ENCODE results near the gene FKBP7. TPM values are rescaled to one million over a fixed set of nuclear protein-coding genes. Genes with fewer than 3 reads are reported as not detected.

The FKBP7 gene
- total and polyA plus RNA-seq, 2 of the 8 experiments (the other 6 are each of a cell fraction or from before 2014, with no cell fraction given), result 3.6 to 7.0 TPM

GRCh38 chr2:178422097-178422496 is 56.3 kb downstream of the FKBP7 start (continued):
- TF ChIP-seq, protein P1, sequence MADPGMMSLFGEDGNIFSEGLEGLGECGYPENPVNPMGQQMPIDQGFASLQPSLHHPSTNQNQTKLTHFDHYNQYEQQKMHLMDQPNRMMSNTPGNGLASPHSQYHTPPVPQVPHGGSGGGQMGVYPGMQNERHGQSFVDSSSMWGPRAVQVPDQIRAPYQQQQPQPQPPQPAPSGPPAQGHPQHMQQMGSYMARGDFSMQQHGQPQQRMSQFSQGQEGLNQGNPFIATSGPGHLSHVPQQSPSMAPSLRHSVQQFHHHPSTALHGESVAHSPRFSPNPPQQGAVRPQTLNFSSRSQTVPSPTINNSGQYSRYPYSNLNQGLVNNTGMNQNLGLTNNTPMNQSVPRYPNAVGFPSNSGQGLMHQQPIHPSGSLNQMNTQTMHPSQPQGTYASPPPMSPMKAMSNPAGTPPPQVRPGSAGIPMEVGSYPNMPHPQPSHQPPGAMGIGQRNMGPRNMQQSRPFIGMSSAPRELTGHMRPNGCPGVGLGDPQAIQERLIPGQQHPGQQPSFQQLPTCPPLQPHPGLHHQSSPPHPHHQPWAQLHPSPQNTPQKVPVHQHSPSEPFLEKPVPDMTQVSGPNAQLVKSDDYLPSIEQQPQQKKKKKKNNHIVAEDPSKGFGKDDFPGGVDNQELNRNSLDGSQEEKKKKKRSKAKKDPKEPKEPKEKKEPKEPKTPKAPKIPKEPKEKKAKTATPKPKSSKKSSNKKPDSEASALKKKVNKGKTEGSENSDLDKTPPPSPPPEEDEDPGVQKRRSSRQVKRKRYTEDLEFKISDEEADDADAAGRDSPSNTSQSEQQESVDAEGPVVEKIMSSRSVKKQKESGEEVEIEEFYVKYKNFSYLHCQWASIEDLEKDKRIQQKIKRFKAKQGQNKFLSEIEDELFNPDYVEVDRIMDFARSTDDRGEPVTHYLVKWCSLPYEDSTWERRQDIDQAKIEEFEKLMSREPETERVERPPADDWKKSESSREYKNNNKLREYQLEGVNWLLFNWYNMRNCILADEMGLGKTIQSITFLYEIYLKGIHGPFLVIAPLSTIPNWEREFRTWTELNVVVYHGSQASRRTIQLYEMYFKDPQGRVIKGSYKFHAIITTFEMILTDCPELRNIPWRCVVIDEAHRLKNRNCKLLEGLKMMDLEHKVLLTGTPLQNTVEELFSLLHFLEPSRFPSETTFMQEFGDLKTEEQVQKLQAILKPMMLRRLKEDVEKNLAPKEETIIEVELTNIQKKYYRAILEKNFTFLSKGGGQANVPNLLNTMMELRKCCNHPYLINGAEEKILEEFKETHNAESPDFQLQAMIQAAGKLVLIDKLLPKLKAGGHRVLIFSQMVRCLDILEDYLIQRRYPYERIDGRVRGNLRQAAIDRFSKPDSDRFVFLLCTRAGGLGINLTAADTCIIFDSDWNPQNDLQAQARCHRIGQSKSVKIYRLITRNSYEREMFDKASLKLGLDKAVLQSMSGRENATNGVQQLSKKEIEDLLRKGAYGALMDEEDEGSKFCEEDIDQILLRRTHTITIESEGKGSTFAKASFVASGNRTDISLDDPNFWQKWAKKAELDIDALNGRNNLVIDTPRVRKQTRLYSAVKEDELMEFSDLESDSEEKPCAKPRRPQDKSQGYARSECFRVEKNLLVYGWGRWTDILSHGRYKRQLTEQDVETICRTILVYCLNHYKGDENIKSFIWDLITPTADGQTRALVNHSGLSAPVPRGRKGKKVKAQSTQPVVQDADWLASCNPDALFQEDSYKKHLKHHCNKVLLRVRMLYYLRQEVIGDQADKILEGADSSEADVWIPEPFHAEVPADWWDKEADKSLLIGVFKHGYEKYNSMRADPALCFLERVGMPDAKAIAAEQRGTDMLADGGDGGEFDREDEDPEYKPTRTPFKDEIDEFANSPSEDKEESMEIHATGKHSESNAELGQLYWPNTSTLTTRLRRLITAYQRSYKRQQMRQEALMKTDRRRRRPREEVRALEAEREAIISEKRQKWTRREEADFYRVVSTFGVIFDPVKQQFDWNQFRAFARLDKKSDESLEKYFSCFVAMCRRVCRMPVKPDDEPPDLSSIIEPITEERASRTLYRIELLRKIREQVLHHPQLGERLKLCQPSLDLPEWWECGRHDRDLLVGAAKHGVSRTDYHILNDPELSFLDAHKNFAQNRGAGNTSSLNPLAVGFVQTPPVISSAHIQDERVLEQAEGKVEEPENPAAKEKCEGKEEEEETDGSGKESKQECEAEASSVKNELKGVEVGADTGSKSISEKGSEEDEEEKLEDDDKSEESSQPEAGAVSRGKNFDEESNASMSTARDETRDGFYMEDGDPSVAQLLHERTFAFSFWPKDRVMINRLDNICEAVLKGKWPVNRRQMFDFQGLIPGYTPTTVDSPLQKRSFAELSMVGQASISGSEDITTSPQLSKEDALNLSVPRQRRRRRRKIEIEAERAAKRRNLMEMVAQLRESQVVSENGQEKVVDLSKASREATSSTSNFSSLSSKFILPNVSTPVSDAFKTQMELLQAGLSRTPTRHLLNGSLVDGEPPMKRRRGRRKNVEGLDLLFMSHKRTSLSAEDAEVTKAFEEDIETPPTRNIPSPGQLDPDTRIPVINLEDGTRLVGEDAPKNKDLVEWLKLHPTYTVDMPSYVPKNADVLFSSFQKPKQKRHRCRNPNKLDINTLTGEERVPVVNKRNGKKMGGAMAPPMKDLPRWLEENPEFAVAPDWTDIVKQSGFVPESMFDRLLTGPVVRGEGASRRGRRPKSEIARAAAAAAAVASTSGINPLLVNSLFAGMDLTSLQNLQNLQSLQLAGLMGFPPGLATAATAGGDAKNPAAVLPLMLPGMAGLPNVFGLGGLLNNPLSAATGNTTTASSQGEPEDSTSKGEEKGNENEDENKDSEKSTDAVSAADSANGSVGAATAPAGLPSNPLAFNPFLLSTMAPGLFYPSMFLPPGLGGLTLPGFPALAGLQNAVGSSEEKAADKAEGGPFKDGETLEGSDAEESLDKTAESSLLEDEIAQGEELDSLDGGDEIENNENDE (IDR thresholded peaks at IDR 0.05; ENCODE audit: insufficient replicate concordance, low read length), result no peak
- TF ChIP-seq CTCF (IDR thresholded peaks at IDR 0.05; ENCODE audit: control extremely low read depth in 1 of 3, insufficient read depth in 1 of 3, low read depth in 1 of 3, low read length in 3 of 3), result no peak
- no peak for TF ChIP-seq KDM5A (IDR thresholded peaks at IDR 0.05; ENCODE audit: low read length)
- no peak for TF ChIP-seq CHD1 (IDR thresholded peaks at IDR 0.05; ENCODE audit: low read depth, low read length)
- TF ChIP-seq YY1 (IDR thresholded peaks at IDR 0.05; ENCODE audit: low read depth, low read length), result no peak
- no peak for TF ChIP-seq SIX5 (IDR thresholded peaks at IDR 0.05; ENCODE audit: low read depth, low read length)
- no peak for TF ChIP-seq ZNF274 (IDR thresholded peaks at IDR 0.05; ENCODE audit: borderline replicate concordance, extremely low read depth, low read length)
- no peak for TF ChIP-seq TCF12 (IDR thresholded peaks at IDR 0.05; ENCODE audit: low read depth, low read length)
- no peak for TF ChIP-seq SUZ12 (IDR thresholded peaks at IDR 0.05; ENCODE audit: low read length)

All from H1 (cell line).